NCI-H1092 (cell line): ENCODE results near the gene SEZ6L.
A peak's percentile ranks its signal among the peaks of the same experiment; 100 is the strongest.

Experiments
- DNase-seq: peaks from one replicate; lab custom pipeline; 2025; lab: John Stamatoyannopoulos, UW

SEZ6L gene

GRCh38 chr22:26182723-26183122 lies 13.5 kb downstream of the SEZ6L start:
- DNase-seq = no peak

- DNase-seq = no peak
Measured at GRCh38 chr22:26185190-26185589, 15.9 kb downstream of the SEZ6L start.

- DNase-seq = no peak
Measured at GRCh38 chr22:26188341-26188740, 19.1 kb downstream of the SEZ6L start.

GRCh38 chr22:26194313-26194712 lies 25.1 kb downstream of the SEZ6L start:
- DNase-seq = no peak

- no peak for DNase-seq
Measured at GRCh38 chr22:26194877-26195276, 25.6 kb downstream of the SEZ6L start.

GRCh38 chr22:26196657-26197056 lies 27.4 kb downstream of the SEZ6L start:
- no peak for DNase-seq

GRCh38 chr22:26197425-26197824 lies 28.2 kb downstream of the SEZ6L start:
- DNase-seq = no peak

GRCh38 chr22:26199665-26200064 lies 30.4 kb downstream of the SEZ6L start:
- no peak for DNase-seq

- DNase-seq = no peak
Measured at GRCh38 chr22:26202280-26202924, 33.1 kb downstream of the SEZ6L start.

GRCh38 chr22:26205494-26205893 lies 36.2 kb downstream of the SEZ6L start:
- no peak for DNase-seq

- DNase-seq = no peak
Measured at GRCh38 chr22:26210334-26210733, 41.1 kb downstream of the SEZ6L start.

- no peak for DNase-seq
Measured at GRCh38 chr22:26213826-26214225, 44.6 kb downstream of the SEZ6L start.

GRCh38 chr22:26214466-26214865 lies 45.2 kb downstream of the SEZ6L start:
- DNase-seq = no peak

- DNase-seq = no peak
Measured at GRCh38 chr22:26215736-26216135, 46.5 kb downstream of the SEZ6L start.

GRCh38 chr22:26225207-26225606 lies 55.9 kb downstream of the SEZ6L start:
- no peak for DNase-seq

- no peak for DNase-seq
Measured at GRCh38 chr22:26226538-26227297, 57.5 kb downstream of the SEZ6L start.

GRCh38 chr22:26229910-26230309 lies 60.6 kb downstream of the SEZ6L start:
- DNase-seq = no peak

GRCh38 chr22:26234296-26234695 lies 65.0 kb downstream of the SEZ6L start:
- no peak for DNase-seq

GRCh38 chr22:26235792-26236487 lies 66.7 kb downstream of the SEZ6L start:
- peak; percentile 3 for DNase-seq

GRCh38 chr22:26236991-26237390 lies 67.7 kb downstream of the SEZ6L start:
- DNase-seq = no peak

GRCh38 chr22:26238596-26238995 lies 69.3 kb downstream of the SEZ6L start:
- DNase-seq = no peak

- no peak for DNase-seq
Measured at GRCh38 chr22:26239581-26239980, 70.3 kb downstream of the SEZ6L start.

- no peak for DNase-seq
Measured at GRCh38 chr22:26241361-26241760, 72.1 kb downstream of the SEZ6L start.
